ENCODE data around the gene IKZF5.

DNA sequence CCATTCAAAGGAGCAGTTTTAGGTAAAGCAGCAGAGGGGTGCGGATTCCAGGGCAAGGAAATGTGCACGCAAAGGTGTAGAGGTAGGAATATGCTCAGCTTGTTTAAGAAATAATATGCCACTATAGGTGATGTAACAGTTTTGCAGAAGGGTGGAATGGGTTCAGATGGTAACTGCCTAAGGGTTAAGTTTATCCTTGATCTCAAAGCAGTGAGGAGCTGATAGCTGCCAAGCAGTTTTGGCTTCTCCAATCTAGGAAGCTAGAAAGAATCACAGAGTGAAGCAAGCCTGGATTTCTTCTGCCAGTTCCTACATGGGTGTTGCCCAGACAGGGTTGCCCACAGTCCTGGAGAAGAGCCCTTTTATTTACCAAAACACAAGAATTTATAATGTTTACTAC is 6.2 kb upstream of the IKZF5 start:
- TF ChIP-seq, protein P1, sequence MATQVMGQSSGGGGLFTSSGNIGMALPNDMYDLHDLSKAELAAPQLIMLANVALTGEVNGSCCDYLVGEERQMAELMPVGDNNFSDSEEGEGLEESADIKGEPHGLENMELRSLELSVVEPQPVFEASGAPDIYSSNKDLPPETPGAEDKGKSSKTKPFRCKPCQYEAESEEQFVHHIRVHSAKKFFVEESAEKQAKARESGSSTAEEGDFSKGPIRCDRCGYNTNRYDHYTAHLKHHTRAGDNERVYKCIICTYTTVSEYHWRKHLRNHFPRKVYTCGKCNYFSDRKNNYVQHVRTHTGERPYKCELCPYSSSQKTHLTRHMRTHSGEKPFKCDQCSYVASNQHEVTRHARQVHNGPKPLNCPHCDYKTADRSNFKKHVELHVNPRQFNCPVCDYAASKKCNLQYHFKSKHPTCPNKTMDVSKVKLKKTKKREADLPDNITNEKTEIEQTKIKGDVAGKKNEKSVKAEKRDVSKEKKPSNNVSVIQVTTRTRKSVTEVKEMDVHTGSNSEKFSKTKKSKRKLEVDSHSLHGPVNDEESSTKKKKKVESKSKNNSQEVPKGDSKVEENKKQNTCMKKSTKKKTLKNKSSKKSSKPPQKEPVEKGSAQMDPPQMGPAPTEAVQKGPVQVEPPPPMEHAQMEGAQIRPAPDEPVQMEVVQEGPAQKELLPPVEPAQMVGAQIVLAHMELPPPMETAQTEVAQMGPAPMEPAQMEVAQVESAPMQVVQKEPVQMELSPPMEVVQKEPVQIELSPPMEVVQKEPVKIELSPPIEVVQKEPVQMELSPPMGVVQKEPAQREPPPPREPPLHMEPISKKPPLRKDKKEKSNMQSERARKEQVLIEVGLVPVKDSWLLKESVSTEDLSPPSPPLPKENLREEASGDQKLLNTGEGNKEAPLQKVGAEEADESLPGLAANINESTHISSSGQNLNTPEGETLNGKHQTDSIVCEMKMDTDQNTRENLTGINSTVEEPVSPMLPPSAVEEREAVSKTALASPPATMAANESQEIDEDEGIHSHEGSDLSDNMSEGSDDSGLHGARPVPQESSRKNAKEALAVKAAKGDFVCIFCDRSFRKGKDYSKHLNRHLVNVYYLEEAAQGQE (IDR thresholded peaks at IDR 0.05; ENCODE audit: low read depth), result no peak
- TF ChIP-seq EGR1 (IDR thresholded peaks at IDR 0.05) (no peak), TEAD4 (IDR thresholded peaks at IDR 0.05) (no peak), RAD21 (IDR thresholded peaks at IDR 0.05; ENCODE audit: low read depth) (no peak)
